ENCODE results near the gene IRX2. TPM values are rescaled to one million over a fixed set of nuclear protein-coding genes. Genes with fewer than 3 reads are reported as not detected.

Gene IRX2
- total RNA-seq, 1 donor from 2014 or later, result not detected

- intact Hi-C loops (cut with micrococcal nuclease), result no loop called here
Measured at GRCh38 chr5:2699231-2699630, 52.2 kb downstream of the IRX2 start.

- intact Hi-C loops (cut with micrococcal nuclease), result no loop called here
Measured at GRCh38 chr5:2698581-2698980, 52.9 kb downstream of the IRX2 start.

GRCh38 chr5:2697446-2698200 is 53.9 kb downstream of the IRX2 start:
- intact Hi-C loops (cut with micrococcal nuclease), result no loop called here

- intact Hi-C loops (cut with micrococcal nuclease), result no loop called here
Measured at GRCh38 chr5:2697041-2697440, 54.4 kb downstream of the IRX2 start.
